IMR-90 (cell line): ENCODE measurements around the gene PTPRG. TPM values are rescaled to one million over a fixed set of nuclear protein-coding genes. Genes with fewer than 3 reads are reported as not detected.

ENCODE experiments used
- ATAC-seq: fragments of 200-7000 bp; cut with Tn5 transposase; 2 replicates; pipeline ENCODE4 v1.9.1; 2020; ENCODE audit warnings: low read depth, mild to moderate bottlenecking, moderate library complexity
- BruUV-seq: library from RNA; stranded (reverse); fragments of 400-500 nt; replicated peaks from 2 replicates; lab custom pipeline; 2021; lab: Mats Ljungman, UMichigan
- CTCF ChIA-PET: fragments of 300-600 bp; formaldehyde crosslinking; extraction: SDS; loops from one replicate; lab custom pipeline; 2021; ENCODE audit warnings: antibody characterized with exemption; lab: Yijun Ruan, JAX
- POLR2A ChIA-PET: fragments of 300-600 bp; sonication (Branson Sonifier 250); formaldehyde crosslinking; loops from one replicate; lab custom pipeline; 2022; ENCODE audit warnings: antibody characterized with exemption; ENCODE audit not compliant: unreplicated experiment; lab: Charles Lee
- DNase-seq: peaks from one replicate; pipeline ENCODE4 v3.0.0; 2013
- H2AFZ ChIP-seq: replicated peaks from 2 replicates; pipeline ENCODE3; 2013; ENCODE audit warnings: low read length, mild to moderate bottlenecking; ENCODE audit not compliant: poor library complexity
- H2AK5ac ChIP-seq: 2 replicates; pipeline ENCODE4 v1.6.1; 2013; ENCODE audit warnings: low read depth, low read length, inconsistent platforms
- H2AK9ac ChIP-seq: replicated peaks from 2 replicates; pipeline ENCODE3; 2013; ENCODE audit warnings: mild to moderate bottlenecking, low read depth, low read length, moderate library complexity; ENCODE audit not compliant: poor library complexity
- H2BK120ac ChIP-seq: 2 replicates; pipeline ENCODE4 v1.6.1; 2013; ENCODE audit warnings: low read depth, low read length, inconsistent platforms
- H2BK15ac ChIP-seq: 3 replicates; pipeline ENCODE4 v1.6.1; 2013; ENCODE audit warnings: low read depth, low read length, inconsistent platforms
- H2BK20ac ChIP-seq: 2 replicates; pipeline ENCODE4 v1.6.1; 2013; ENCODE audit warnings: low read depth, mild to moderate bottlenecking, inconsistent platforms, low read length, moderate library complexity
- H2BK5ac ChIP-seq: 2 replicates; pipeline ENCODE4 v1.6.1; 2013; ENCODE audit warnings: mild to moderate bottlenecking, low read depth, low read length, inconsistent platforms; ENCODE audit not compliant: poor library complexity, severe bottlenecking
- H3K14ac ChIP-seq: replicated peaks from 2 replicates; pipeline ENCODE4 v1.6.1; 2013; ENCODE audit warnings: low read depth, low read length, inconsistent platforms
- H3K18ac ChIP-seq: 2 replicates; pipeline ENCODE4 v1.6.1; 2013; ENCODE audit warnings: low read depth, low read length, control low read depth
- H3K23ac ChIP-seq: 2 replicates; pipeline ENCODE4 v1.6.1; 2013; ENCODE audit warnings: low read depth, low read length, inconsistent platforms
- H3K27ac ChIP-seq: 2 replicates; pipeline ENCODE4 v1.5.1; 2013; ENCODE audit warnings: mild to moderate bottlenecking, control low read depth, low read length; ENCODE audit not compliant: insufficient read depth
- H3K27me3 ChIP-seq: 2 replicates; pipeline ENCODE4 v1.6.1; 2013; ENCODE audit warnings: low read length; ENCODE audit not compliant: control insufficient read depth, insufficient read depth
- H3K36me3 ChIP-seq: 2 replicates; pipeline ENCODE4 v1.6.1; 2013; ENCODE audit warnings: low read length, mixed read lengths; ENCODE audit not compliant: control insufficient read depth, insufficient read depth
- H3K4ac ChIP-seq: 2 replicates; pipeline ENCODE4 v1.6.1; 2013; ENCODE audit warnings: low read depth, low read length, inconsistent platforms
- H3K4me1 ChIP-seq: 2 replicates; pipeline ENCODE4 v1.6.1; 2013; ENCODE audit warnings: low read length, mixed read lengths; ENCODE audit not compliant: control insufficient read depth, insufficient read depth
- H3K4me2 ChIP-seq: 2 replicates; pipeline ENCODE4 v1.6.1; 2013; ENCODE audit warnings: low read depth, mild to moderate bottlenecking, control low read depth, low read length, moderate library complexity
- H3K4me3 ChIP-seq: 2 replicates; pipeline ENCODE4 v1.5.1; 2013; ENCODE audit warnings: low read depth, mild to moderate bottlenecking, control low read depth, low read length, moderate library complexity; ENCODE audit not compliant: insufficient read depth
- H3K56ac ChIP-seq: 2 replicates; pipeline ENCODE4 v1.6.1; 2013; ENCODE audit warnings: low read length, inconsistent platforms; ENCODE audit not compliant: insufficient read depth; ENCODE audit errors: extremely low read depth
- H3K79me1 ChIP-seq, 2 experiments: 2 replicates each; pipeline ENCODE4 v1.6.1; 2013; ENCODE audit warnings: low read length in 2 of 2, inconsistent platforms in 1 of 2, low read depth in 1 of 2
- H3K9ac ChIP-seq: 2 replicates; pipeline ENCODE4 v1.6.1; 2013; ENCODE audit warnings: low read depth, low read length, control low read depth
- H3K9me1 ChIP-seq: 2 replicates; pipeline ENCODE4 v1.6.1; 2013; ENCODE audit warnings: low read length, inconsistent platforms; ENCODE audit not compliant: insufficient read depth
- H3K9me3 ChIP-seq: 2 replicates; pipeline ENCODE4 v1.6.1; 2013; ENCODE audit warnings: low read length; ENCODE audit not compliant: control insufficient read depth, insufficient read depth
- H4K20me1 ChIP-seq: 2 replicates; pipeline ENCODE4 v1.6.1; 2013; ENCODE audit warnings: low read length, inconsistent platforms; ENCODE audit not compliant: insufficient read depth
- H4K5ac ChIP-seq: 2 replicates; pipeline ENCODE4 v1.6.1; 2013; ENCODE audit warnings: mild to moderate bottlenecking, low read depth, low read length, control low read depth
- H4K8ac ChIP-seq, 2 experiments: 2 replicates each; pipeline ENCODE4 v1.6.1; 2013; ENCODE audit warnings: low read depth in 2 of 2, low read length in 2 of 2, control low read depth in 1 of 2, inconsistent platforms in 1 of 2
- H4K91ac ChIP-seq: 2 replicates; pipeline ENCODE4 v1.6.1; 2013; ENCODE audit warnings: low read depth, low read length, inconsistent platforms; ENCODE audit not compliant: insufficient read depth
- BHLHE40 ChIP-seq: fragments of 150-350 bp; IDR thresholded peaks from 2 replicates; pipeline ENCODE4 v1.6.1; 2016; ENCODE audit warnings: mild to moderate bottlenecking, low read depth, low read length
- CEBPB ChIP-seq: IDR thresholded peaks from 2 replicates; pipeline ENCODE4 v1.6.1; 2012; ENCODE audit warnings: low read depth, low read length, improper control_type of control experiment
- CHD1 ChIP-seq: IDR thresholded peaks from 2 replicates; pipeline ENCODE4 v1.6.1; 2012; ENCODE audit warnings: low read depth, low read length, improper control_type of control experiment
- CTCF ChIP-seq: conservative IDR thresholded peaks from 2 replicates; pipeline ENCODE4 v1.5.1; 2012; ENCODE audit warnings: mild to moderate bottlenecking, low read depth, low read length, improper control_type of control experiment
- ELK1 ChIP-seq: fragments of 150-350 bp; IDR thresholded peaks from 2 replicates; pipeline ENCODE4 v1.6.1; 2016; ENCODE audit warnings: low read depth, mild to moderate bottlenecking, low read length, moderate library complexity, borderline replicate concordance
- FOS ChIP-seq: fragments of 150-350 bp; IDR thresholded peaks from 2 replicates; pipeline ENCODE4 v1.6.1; 2016; ENCODE audit warnings: low read depth, low read length
- MAFK ChIP-seq: IDR thresholded peaks from 2 replicates; pipeline ENCODE4 v1.6.1; 2012; ENCODE audit warnings: low read depth, low read length, improper control_type of control experiment
- MAZ ChIP-seq: IDR thresholded peaks from 2 replicates; pipeline ENCODE4 v1.6.1; 2012; ENCODE audit warnings: low read depth, mild to moderate bottlenecking, low read length, improper control_type of control experiment, moderate library complexity, borderline replicate concordance
- MXI1 ChIP-seq: IDR thresholded peaks from 2 replicates; pipeline ENCODE4 v1.6.1; 2012; ENCODE audit warnings: low read depth, mild to moderate bottlenecking, low read length, moderate library complexity, borderline replicate concordance
- NFE2L2 ChIP-seq: fragments of 150-350 bp; IDR thresholded peaks from 2 replicates; pipeline ENCODE4 v1.6.1; 2016; ENCODE audit warnings: low read depth, mild to moderate bottlenecking, low read length
- POLR2A ChIP-seq: IDR thresholded peaks from 2 replicates; pipeline ENCODE4 v1.6.1; 2012; ENCODE audit warnings: mild to moderate bottlenecking, low read depth, low read length
- RAD21 ChIP-seq: IDR thresholded peaks from 2 replicates; pipeline ENCODE4 v1.6.1; 2012; ENCODE audit warnings: low read length, improper control_type of control experiment
- RCOR1 ChIP-seq: IDR thresholded peaks from 2 replicates; pipeline ENCODE4 v1.6.1; 2012; ENCODE audit warnings: mild to moderate bottlenecking, low read length, improper control_type of control experiment; ENCODE audit not compliant: insufficient replicate concordance
- RFX5 ChIP-seq: IDR thresholded peaks from 2 replicates; pipeline ENCODE4 v1.8.0; 2012; ENCODE audit warnings: low read depth, mild to moderate bottlenecking, low read length, moderate library complexity
- SMC3 ChIP-seq: fragments of 150-350 bp; IDR thresholded peaks from 2 replicates; pipeline ENCODE4 v1.6.1; 2016; ENCODE audit warnings: low read depth, mild to moderate bottlenecking, antibody characterized with exemption, low read length, moderate library complexity
- USF2 ChIP-seq: fragments of 150-350 bp; IDR thresholded peaks from 2 replicates; pipeline ENCODE4 v1.6.1; 2017; ENCODE audit warnings: mild to moderate bottlenecking, antibody characterized with exemption, low read length, low read depth
- WGBS, 2 experiments: methylation state at CpG; one replicate each; pipeline versions ENCODE4 v1.1.5 to v1.1.7; 2013; ENCODE audit warnings: missing lambda C conversion rate in 2 of 2; ENCODE audit not compliant: insufficient read length in 1 of 2; ENCODE audit errors: extremely low coverage in 2 of 2; 5-methylcytosine and 5-hydroxymethylcytosine counted together
- dilution Hi-C: fragments of 300-500 bp; cut with HindIII; formaldehyde crosslinking; loops from one replicate; pipeline ENCODE4 v1.14.3; 2018; ENCODE audit warnings: low sequenced_read_pairs; ENCODE audit not compliant: unreplicated experiment
- in situ Hi-C: fragments of 300-500 bp; cut with MboI; formaldehyde crosslinking; loops from 3 replicates; pipeline ENCODE4 v1.14.3; 2019; ENCODE audit warnings: low sequenced_read_pairs, inconsistent platforms, mixed read lengths
- intact Hi-C: fragments of 100-400 bp; cut with micrococcal nuclease; formaldehyde crosslinking; loops from 2 replicates; pipeline ENCODE4 v1.10.0; 2022
- polyA plus RNA-seq, 3 experiments: library from polyadenylated mRNA; depleted of rRNA; stranded (reverse); fragments of >200 nt; gene quantifications; 2 replicates each; pipeline ENCODE4 v1.2.3, GENCODE V29; 2012; ENCODE audit warnings: low replicate concordance in 1 of 3
- total RNA-seq: library from RNA; depleted of rRNA; stranded (reverse); fragments of >200 nt; gene quantifications from 2 replicates; pipeline ENCODE4 v1.2.3, GENCODE V29; 2012

Gene PTPRG
- total and polyA plus RNA-seq, 2 of the 4 experiments (the other 2 are of a cell fraction) = 7.7 to 31.0 TPM

- Histone ChIP-seq H2AFZ (no peak overlapping the region), H4K5ac (no peak overlapping the region), H3K4ac (no peak overlapping the region), H2BK15ac (no peak overlapping the region), H3K27ac (no peak overlapping the region), H3K9me1 (no peaks in the 10 kb centered on the region), H2BK20ac (no peak overlapping the region), H3K27me3 (no peaks in the 10 kb centered on the region), H2AK9ac (no peak overlapping the region), H3K18ac (no peak overlapping the region), H4K91ac (no peak overlapping the region), H3K4me1 (peaks cover 3% of the 10 kb centered on the region; the same call in 1 of the 2 replicates), H2BK5ac (no peak overlapping the region), H3K9ac (no peak overlapping the region), H3K4me3 (no peak overlapping the region), H4K8ac (no peak overlapping the region), H3K4me2 (no peak overlapping the region), H2BK120ac (no peak overlapping the region), H3K9me3 (no peaks in the 10 kb centered on the region), H2AK5ac (no peak overlapping the region), H3K36me3 (no peaks in the 10 kb centered on the region), H3K14ac (no peak overlapping the region), H4K20me1 (no peaks in the 10 kb centered on the region), H3K23ac (no peak overlapping the region), H3K56ac (no peak overlapping the region), H3K79me1 (peaks cover 0 to 17% of the 10 kb centered on the region in 2 experiments)
- ATAC-seq (no peak), DNase-seq (no peak)
- intact Hi-C loops (no loop called here), dilution Hi-C loops (no loop called here), in situ Hi-C loops (no loop called here)
- BruUV-seq = no TSS peak
- no CpG with 5 or more reads among the region's 2 CpGs for WGBS, 2 experiments
- CTCF ChIA-PET = no interaction called here
- TF ChIP-seq FOS (no peak), CTCF (no peak), MAFK (no peak), BHLHE40 (no peak), CEBPB (no peak), RCOR1 (no peak), USF2 (no peak), CHD1 (no peak), MXI1 (no peak), MAZ (no peak), RFX5 (no peak), POLR2A (no peak), RAD21 (no peak), ELK1 (no peak), SMC3 (no peak), NFE2L2 (no peak)
- POLR2A ChIA-PET = no interaction called here
Observed at GRCh38 chr3:61975936-61976335, 414.6 kb downstream of the PTPRG start.
